Stimulated activated CD4-positive, alpha-beta T cell treated with anti-CD3 and anti-CD28 coated beads, Interleukin-4, amount 100 ng/mL, for 48 hours (primary cell): ENCODE measurements around the gene MTUS2.

Experiments used
- DNase-seq, 2 donors: peaks; one replicate each; pipeline ENCODE4 v3.0.0-alpha.2; 2020; ENCODE audit warnings: low read depth in 2 of 2

Gene MTUS2

GRCh38 chr13:29546662-29547061, 726.5 kb downstream of the MTUS2 start:
- no peak for DNase-seq

- no peak for DNase-seq
These were observed 727.0 kb downstream of the MTUS2 start for GRCh38 chr13:29547153-29547552.

GRCh38 chr13:29548722-29549121, 728.6 kb downstream of the MTUS2 start:
- DNase-seq: no peak

DNA sequence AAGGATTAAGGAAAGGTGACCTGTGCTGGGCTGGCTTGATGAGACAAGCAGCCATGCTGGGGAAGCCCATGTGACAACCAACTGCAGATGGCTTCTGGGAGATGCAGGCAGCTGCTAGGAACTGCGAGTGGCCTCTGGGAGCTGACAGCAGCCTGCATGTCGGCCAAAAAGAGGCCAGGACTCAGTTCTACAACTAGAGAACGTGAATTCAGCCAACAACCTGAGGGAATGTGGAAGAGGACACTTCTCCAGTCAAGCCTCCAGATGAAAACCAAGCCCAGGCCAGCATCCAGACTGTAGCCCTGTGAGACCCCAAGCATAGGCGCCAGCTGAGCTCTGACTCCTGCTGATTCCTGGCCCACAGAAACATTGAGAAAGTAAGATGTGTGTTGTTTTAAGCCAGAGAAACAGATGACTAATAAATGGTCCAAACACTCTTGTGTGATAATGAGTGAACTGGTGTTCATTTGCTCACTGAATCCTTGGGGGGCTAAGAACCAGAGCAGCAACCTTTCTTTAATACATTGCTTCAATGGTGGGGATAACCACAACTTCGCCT, 730.4 kb downstream of the MTUS2 start:
- no peak for DNase-seq

DNA sequence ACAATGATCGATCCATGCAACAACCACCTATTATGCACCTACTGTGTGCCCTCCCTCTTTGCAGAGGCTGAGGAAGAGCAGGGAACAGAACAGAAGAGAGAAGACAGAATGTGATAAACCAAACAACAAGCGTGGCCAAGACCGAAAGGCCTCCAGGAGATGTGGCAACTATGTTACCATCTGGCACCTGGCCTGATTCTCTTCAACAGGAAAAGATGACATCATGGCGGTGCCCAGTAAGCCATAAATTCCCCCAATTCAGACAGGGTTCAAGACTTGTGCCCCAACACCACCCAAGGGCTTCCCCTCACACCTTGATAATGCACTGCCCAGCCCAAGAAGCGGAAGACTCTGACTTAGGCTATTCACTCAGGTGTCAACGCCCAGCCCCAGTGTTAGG, 731.1 kb downstream of the MTUS2 start:
- DNase-seq: no peak
